K562 (cell line): ENCODE data around the gene DNAJC11.
A peak's percentile ranks its signal among the peaks of the same experiment; 100 is the strongest.

ENCODE experiments used
- FOXA3 ChIP-seq, 2 experiments: fragments of 450-650 bp in 1 of 2; sonication (generic) in 1 of 2; formaldehyde crosslinking; IDR thresholded peaks in 1 of 2; conservative IDR thresholded peaks in 1 of 2; 2 replicates each; pipeline versions ENCODE4 v1.4.0 to v1.8.0; 2020 to 2022; ENCODE audit warnings: mild to moderate bottlenecking in 2 of 2, missing genetic modification reagents in 1 of 2
- JUN ChIP-seq, 2 experiments: sonication (generic) in 1 of 2; formaldehyde crosslinking in 1 of 2; IDR thresholded peaks; 2 replicates each; pipeline versions ENCODE4 v1.6.1 to v1.8.0; 2012 to 2022; ENCODE audit warnings: borderline replicate concordance in 2 of 2, mild to moderate bottlenecking in 2 of 2, improper control_type of control experiment in 1 of 2, low read depth in 1 of 2, low read length in 1 of 2, missing genetic modification reagents in 1 of 2
- TF ChIP-seq, protein P1 (sequence below): IDR thresholded peaks from 2 replicates; pipeline ENCODE4 v1.6.1; 2011; ENCODE audit not compliant: insufficient read length; ENCODE audit errors: extremely low read depth
- TF ChIP-seq, protein P2 (sequence below), 3 experiments: IDR thresholded peaks in 2 of 3; conservative IDR thresholded peaks in 1 of 3; 2 replicates each; pipeline ENCODE4 v1.5.1; 2011 to 2012; ENCODE audit warnings: low read length in 3 of 3, mild to moderate bottlenecking in 3 of 3, control low read depth in 2 of 3, improper control_type of control experiment in 1 of 3, inconsistent platforms in 1 of 3, low read depth in 1 of 3, mixed read lengths in 1 of 3, moderate library complexity in 1 of 3; ENCODE audit not compliant: insufficient read depth in 2 of 3

DNA sequence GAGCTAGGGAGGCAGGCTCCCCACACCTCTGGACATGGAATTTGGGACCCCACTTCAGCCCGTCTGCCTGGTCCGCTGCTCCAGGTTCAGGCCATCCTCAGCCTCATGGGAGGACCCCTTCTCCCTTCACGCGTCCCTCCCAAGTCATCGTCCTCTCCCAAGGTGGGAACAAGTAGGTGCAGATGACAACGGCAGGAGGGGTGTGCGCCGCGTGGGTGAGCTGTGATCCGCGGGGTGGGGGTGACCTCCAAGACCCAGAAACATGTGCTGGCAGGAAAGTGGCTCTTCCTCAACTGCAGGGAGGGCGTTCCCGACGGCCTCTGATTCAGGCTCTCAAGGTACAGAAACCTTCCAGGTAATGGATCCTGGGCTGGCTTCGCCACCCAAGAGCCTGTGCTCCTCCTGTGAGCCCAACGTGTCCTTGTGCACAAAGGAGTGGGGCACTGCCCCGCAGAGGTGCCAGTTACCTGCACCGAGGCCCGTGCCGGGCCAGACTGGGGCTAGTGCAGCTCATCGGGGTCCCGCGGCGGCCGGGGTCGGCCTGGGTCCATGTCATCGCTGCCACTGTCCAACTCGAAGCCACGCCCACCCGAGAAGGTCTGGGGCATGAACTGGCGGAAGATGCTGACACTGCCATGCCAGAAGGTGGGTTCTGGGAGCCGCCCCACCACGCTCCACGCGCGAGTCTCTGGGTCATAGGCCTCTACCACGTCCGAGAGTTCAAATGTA is 108.6 kb downstream of the DNAJC11 start:
- TF ChIP-seq FOXA3 (CRISPR knock-in tag; conservative IDR thresholded peaks at IDR 0.05 in 1 of 2, IDR thresholded peaks at IDR 0.05 in 1 of 2): 0 out of 4 replicates have a peak, but pooled peaks of 1 of the 2 experiments have one; percentile 28
- TF ChIP-seq, protein P1, sequence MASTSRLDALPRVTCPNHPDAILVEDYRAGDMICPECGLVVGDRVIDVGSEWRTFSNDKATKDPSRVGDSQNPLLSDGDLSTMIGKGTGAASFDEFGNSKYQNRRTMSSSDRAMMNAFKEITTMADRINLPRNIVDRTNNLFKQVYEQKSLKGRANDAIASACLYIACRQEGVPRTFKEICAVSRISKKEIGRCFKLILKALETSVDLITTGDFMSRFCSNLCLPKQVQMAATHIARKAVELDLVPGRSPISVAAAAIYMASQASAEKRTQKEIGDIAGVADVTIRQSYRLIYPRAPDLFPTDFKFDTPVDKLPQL: no peak
- TF ChIP-seq, protein P2, sequence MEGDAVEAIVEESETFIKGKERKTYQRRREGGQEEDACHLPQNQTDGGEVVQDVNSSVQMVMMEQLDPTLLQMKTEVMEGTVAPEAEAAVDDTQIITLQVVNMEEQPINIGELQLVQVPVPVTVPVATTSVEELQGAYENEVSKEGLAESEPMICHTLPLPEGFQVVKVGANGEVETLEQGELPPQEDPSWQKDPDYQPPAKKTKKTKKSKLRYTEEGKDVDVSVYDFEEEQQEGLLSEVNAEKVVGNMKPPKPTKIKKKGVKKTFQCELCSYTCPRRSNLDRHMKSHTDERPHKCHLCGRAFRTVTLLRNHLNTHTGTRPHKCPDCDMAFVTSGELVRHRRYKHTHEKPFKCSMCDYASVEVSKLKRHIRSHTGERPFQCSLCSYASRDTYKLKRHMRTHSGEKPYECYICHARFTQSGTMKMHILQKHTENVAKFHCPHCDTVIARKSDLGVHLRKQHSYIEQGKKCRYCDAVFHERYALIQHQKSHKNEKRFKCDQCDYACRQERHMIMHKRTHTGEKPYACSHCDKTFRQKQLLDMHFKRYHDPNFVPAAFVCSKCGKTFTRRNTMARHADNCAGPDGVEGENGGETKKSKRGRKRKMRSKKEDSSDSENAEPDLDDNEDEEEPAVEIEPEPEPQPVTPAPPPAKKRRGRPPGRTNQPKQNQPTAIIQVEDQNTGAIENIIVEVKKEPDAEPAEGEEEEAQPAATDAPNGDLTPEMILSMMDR (IDR thresholded peaks at IDR 0.05 in 2 of 3, conservative IDR thresholded peaks at IDR 0.05 in 1 of 3; ENCODE audit: insufficient read depth in 2 of 3, low read depth in 1 of 3, low read length in 3 of 3): no peak
- no peak for TF ChIP-seq JUN (IDR thresholded peaks at IDR 0.05; ENCODE audit: borderline replicate concordance, low read depth, low read length)
- no peak for TF ChIP-seq JUN (CRISPR knock-in tag; IDR thresholded peaks at IDR 0.05; ENCODE audit: borderline replicate concordance)
